Stimulated activated naive CD8-positive, alpha-beta T cell treated with anti-CD3 and anti-CD28 coated beads, Interleukin-15, Interleukin-2, amounts not matched to agents 100 ng/mL and 50 ng/mL, for 24 hours (primary cell): Measurements from ENCODE around the gene ING5.
"Not testable (repeated sequence)": the region's sequence is repeated elsewhere in the genome, so short reads cannot be mapped to it uniquely, and the experiment has no call there.

Source experiments
- H3K27ac Mint-ChIP-seq: one replicate; pipeline ENCODE4 v1.8.0; 2021; ENCODE audit warnings: mild to moderate bottlenecking, mixed read lengths
- H3K27me3 Mint-ChIP-seq: one replicate; pipeline ENCODE4 v1.8.0; 2021; ENCODE audit warnings: mixed read lengths
- H3K36me3 Mint-ChIP-seq: one replicate; pipeline ENCODE4 v1.8.0; 2021; ENCODE audit warnings: low read depth, mixed read lengths
- H3K4me1 Mint-ChIP-seq: one replicate; pipeline ENCODE4 v1.8.0; 2021; ENCODE audit warnings: low read depth, mixed read lengths
- H3K4me3 Mint-ChIP-seq: one replicate; pipeline ENCODE4 v1.8.0; 2021; ENCODE audit warnings: mild to moderate bottlenecking, mixed read lengths
- H3K9me3 Mint-ChIP-seq: one replicate; pipeline ENCODE4 v1.8.0; 2021; ENCODE audit warnings: mixed read lengths

Gene ING5

GRCh38 chr2:241720099-241720498, 18.3 kb downstream of the ING5 start:
- no peaks in the 10 kb centered on the region for H3K4me1 Mint-ChIP-seq
- H3K27ac Mint-ChIP-seq, result no peak overlapping the region
- H3K36me3 Mint-ChIP-seq, result peaks cover 48% of the 10 kb centered on the region
- H3K9me3 Mint-ChIP-seq, result no peaks in the 10 kb centered on the region
- H3K27me3 Mint-ChIP-seq, result no peaks in the 10 kb centered on the region
- no peak overlapping the region for H3K4me3 Mint-ChIP-seq

DNA sequence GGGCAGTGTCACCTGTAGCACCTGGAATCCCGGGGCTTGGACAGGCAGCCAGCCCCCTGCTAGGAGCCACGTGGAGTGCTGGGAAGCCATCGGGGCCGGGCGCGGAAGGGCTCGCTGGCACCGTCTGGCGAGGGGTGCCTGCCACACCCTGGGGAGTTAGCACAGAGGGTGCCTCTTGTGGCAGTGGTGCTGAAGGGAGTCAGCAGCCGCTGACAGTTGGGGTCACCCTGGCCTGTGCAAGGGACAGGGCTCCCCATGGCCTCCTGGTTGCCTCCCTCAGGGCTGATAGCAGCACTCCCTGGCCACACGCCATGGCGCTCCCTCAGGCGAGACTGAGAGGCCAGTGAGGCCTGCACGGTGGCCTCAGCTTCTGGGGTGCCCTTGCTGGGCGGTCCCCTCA, 18.7 kb downstream of the ING5 start:
- Mint-ChIP-seq H3K27me3 (no peaks in the 10 kb centered on the region), H3K9me3 (no peaks in the 10 kb centered on the region), H3K27ac (no peak overlapping the region), H3K36me3 (peaks cover 50% of the 10 kb centered on the region), H3K4me3 (no peak overlapping the region), H3K4me1 (no peaks in the 10 kb centered on the region)

DNA sequence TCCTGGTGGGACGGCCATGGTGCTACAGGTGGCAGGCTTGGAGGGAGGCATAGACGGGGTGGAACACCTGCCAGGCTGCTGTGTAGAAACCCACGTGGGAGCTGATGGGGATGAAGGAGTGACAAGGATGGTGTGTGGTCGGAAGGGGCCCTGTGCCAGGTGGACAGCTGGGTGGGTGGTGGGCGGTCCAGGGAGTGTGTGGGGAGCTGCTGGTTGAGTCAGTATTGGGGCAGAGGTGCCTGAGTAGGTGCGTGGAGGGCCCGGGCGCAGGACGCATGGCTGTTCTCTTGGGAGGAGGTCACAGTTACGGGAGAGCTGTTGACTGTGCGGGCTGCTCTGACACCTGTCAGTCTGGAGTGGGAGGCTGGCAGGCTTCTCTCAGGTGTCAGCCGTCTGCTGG, 20.0 kb downstream of the ING5 start:
- peak overlapping the region; percentile 31 for H3K27ac Mint-ChIP-seq
- no peaks in the 10 kb centered on the region for H3K27me3 Mint-ChIP-seq
- H3K4me1 Mint-ChIP-seq, result no peaks in the 10 kb centered on the region
- H3K36me3 Mint-ChIP-seq, result peaks cover 49% of the 10 kb centered on the region
- no peak overlapping the region for H3K4me3 Mint-ChIP-seq
- H3K9me3 Mint-ChIP-seq, result no peaks in the 10 kb centered on the region

GRCh38 chr2:241722896-241723454, 21.1 kb downstream of the ING5 start:
- no peaks in the 10 kb centered on the region for H3K27me3 Mint-ChIP-seq
- H3K36me3 Mint-ChIP-seq, result peaks cover 41% of the 10 kb centered on the region
- no peaks in the 10 kb centered on the region for H3K9me3 Mint-ChIP-seq
- H3K4me1 Mint-ChIP-seq, result no peaks in the 10 kb centered on the region
- H3K27ac Mint-ChIP-seq, result no peak overlapping the region
- no peak overlapping the region for H3K4me3 Mint-ChIP-seq

- Mint-ChIP-seq H3K27ac (no peak overlapping the region), H3K4me3 (no peak overlapping the region), H3K36me3 (peaks cover 40% of the 10 kb centered on the region), H3K4me1 (peaks cover 3% of the 10 kb centered on the region), H3K27me3 (no peaks in the 10 kb centered on the region), H3K9me3 (no peaks in the 10 kb centered on the region)
These were observed 22.6 kb downstream of the ING5 start for GRCh38 chr2:241724259-241724974.

DNA sequence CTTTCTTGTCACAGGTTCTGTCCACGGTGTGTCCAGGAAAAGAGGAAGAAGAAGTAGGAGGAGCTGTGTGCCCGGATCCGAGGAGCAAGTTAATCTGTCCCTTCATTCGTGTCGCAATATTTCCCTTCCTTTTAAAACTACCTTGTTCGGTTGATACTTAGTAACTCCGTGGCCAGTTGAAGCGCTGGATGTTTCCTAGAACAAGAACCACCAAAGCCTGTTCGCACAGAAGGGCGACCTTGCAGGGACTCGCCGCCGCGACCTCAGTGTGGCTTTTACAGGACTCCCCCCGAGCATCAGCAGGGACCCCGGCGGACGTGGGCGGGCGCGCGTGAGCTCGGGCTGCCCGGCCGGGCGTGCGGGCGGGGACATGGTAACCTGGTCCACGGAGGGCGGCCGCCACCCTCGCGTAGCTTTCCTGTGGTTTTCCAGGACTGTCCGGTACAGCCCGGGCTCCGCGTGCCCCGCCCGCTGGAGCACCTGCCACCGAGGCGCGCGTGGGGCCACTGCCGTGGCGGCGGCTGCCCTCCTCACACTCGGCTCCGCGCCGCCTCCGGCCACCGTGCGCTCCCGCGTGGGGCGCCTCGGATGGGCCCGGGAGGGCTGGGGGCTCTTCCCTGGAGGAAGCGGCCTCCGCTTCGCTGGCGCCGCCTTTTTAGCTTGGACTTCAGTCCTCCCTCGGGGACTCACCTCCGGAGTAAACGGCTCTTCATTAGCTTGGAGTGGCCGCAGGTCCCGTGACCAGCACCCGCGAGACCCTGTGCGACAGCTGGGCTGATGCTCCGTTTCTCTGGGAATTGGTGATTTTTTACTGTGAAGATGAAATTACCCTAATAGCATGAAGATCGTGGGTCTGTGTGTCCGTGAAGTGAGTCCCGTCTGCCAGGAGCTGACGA, 23.4 kb downstream of the ING5 start:
- H3K9me3 Mint-ChIP-seq, result no peaks in the 10 kb centered on the region

DNA sequence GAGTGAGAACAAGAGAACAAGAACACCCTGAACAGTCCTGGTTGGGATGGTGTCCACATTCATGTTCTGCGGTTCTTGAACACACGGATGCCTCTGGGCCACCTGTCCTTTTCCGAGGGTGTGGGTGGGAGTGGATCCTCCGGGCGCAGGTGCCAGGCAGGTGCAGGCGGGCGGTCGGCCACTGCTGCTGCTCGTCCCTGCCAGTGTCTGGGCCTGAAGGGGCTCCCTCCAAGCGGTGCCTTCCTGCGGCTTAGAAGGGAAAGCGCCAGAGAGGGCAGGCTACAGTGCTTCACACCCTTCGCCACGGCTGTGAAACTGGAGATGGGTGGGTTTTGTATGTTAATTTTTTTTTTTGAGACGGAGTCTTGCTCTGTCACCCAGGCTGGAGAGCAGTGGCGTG, 24.6 kb downstream of the ING5 start:
- Mint-ChIP-seq H3K27me3 (no peaks in the 10 kb centered on the region), H3K4me1 (peaks cover 23% of the 10 kb centered on the region), H3K27ac (no peak overlapping the region), H3K9me3 (no peaks in the 10 kb centered on the region), H3K4me3 (no peak overlapping the region), H3K36me3 (peaks cover 40% of the 10 kb centered on the region)

More for the DNA sequence above, 23.4 kb downstream of the ING5 start:
- H3K4me1 Mint-ChIP-seq, result peaks cover 11% of the 10 kb centered on the region
- no peak overlapping the region for H3K4me3 Mint-ChIP-seq
- no peaks in the 10 kb centered on the region for H3K27me3 Mint-ChIP-seq
- H3K27ac Mint-ChIP-seq, result no peak overlapping the region
- peaks cover 46% of the 10 kb centered on the region for H3K36me3 Mint-ChIP-seq

DNA sequence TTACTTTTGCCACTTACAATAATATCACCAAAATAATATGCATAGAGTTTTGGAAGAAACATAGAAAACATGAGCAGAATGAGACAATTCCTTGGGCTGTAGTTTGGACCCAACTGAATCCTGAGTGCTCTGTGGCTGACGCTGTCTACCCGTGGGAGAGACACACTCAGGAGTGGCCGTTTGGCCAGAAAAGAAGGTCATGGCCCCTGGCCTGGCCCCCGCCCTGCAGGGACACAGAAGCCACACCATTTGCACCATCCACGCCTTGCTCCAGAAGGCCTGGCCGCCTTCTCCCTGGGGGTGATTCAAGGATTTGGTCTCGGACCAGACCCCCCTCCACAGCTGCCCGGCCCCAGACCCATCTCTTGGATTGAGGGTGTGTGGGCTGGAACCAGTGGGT, 26.2 kb downstream of the ING5 start:
- Mint-ChIP-seq H3K4me1 (peaks cover 31% of the 10 kb centered on the region), H3K36me3 (peaks cover 27% of the 10 kb centered on the region), H3K27me3 (no peaks in the 10 kb centered on the region), H3K9me3 (no peaks in the 10 kb centered on the region), H3K4me3 (no peak overlapping the region), H3K27ac (no peak overlapping the region)

DNA sequence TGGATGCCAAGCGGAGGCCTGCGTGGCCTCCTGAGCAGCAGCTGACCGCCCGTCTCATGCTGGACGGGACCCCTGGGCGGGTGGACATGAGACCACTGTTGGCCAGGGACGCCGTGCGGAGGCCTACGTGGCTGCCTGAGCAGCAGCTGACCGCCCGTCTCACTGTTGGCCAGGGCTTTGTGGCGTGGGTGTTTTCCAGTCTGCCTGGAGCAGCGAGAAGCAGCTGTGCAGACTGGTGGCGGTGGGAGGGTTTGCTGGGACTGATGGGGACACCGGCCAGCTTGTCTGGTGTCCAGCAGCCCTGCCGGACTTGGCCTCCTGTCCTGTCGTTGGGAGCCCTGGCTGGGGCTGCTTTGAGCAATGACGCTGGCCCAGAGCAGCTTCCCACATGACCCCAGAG, 26.8 kb downstream of the ING5 start:
- H3K9me3 Mint-ChIP-seq, result no peaks in the 10 kb centered on the region
- no peak overlapping the region for H3K27ac Mint-ChIP-seq
- no peaks in the 10 kb centered on the region for H3K27me3 Mint-ChIP-seq
- H3K4me3 Mint-ChIP-seq, result no peak overlapping the region
- H3K4me1 Mint-ChIP-seq, result peaks cover 31% of the 10 kb centered on the region
- H3K36me3 Mint-ChIP-seq, result peaks cover 20% of the 10 kb centered on the region

- peaks cover 13% of the 10 kb centered on the region for H3K36me3 Mint-ChIP-seq
- H3K9me3 Mint-ChIP-seq, result no peaks in the 10 kb centered on the region
- H3K4me3 Mint-ChIP-seq, result peak overlapping the region; percentile 21
- peaks cover 31% of the 10 kb centered on the region for H3K4me1 Mint-ChIP-seq
- H3K27me3 Mint-ChIP-seq, result no peaks in the 10 kb centered on the region
- peak overlapping the region; percentile 3 for H3K27ac Mint-ChIP-seq
These were observed 28.0 kb downstream of the ING5 start for GRCh38 chr2:241729868-241730267.

- peak overlapping the region; percentile 24 for H3K27ac Mint-ChIP-seq
- H3K36me3 Mint-ChIP-seq, result peaks cover 7% of the 10 kb centered on the region
- no peak overlapping the region for H3K4me3 Mint-ChIP-seq
- no peaks in the 10 kb centered on the region for H3K27me3 Mint-ChIP-seq
- H3K9me3 Mint-ChIP-seq, result no peaks in the 10 kb centered on the region
- peaks cover 35% of the 10 kb centered on the region for H3K4me1 Mint-ChIP-seq
These were observed 28.9 kb downstream of the ING5 start for GRCh38 chr2:241730671-241731293.

- peaks cover 46% of the 10 kb centered on the region for H3K4me1 Mint-ChIP-seq
- H3K27ac Mint-ChIP-seq, result peak overlapping the region; percentile 67
- not testable (repeated sequence) for H3K4me3 Mint-ChIP-seq, H3K9me3 Mint-ChIP-seq, H3K27me3 Mint-ChIP-seq
- H3K36me3 Mint-ChIP-seq, result peaks cover 11% of the 10 kb centered on the region
These were observed 30.8 kb downstream of the ING5 start for GRCh38 chr2:241732513-241733186.

DNA sequence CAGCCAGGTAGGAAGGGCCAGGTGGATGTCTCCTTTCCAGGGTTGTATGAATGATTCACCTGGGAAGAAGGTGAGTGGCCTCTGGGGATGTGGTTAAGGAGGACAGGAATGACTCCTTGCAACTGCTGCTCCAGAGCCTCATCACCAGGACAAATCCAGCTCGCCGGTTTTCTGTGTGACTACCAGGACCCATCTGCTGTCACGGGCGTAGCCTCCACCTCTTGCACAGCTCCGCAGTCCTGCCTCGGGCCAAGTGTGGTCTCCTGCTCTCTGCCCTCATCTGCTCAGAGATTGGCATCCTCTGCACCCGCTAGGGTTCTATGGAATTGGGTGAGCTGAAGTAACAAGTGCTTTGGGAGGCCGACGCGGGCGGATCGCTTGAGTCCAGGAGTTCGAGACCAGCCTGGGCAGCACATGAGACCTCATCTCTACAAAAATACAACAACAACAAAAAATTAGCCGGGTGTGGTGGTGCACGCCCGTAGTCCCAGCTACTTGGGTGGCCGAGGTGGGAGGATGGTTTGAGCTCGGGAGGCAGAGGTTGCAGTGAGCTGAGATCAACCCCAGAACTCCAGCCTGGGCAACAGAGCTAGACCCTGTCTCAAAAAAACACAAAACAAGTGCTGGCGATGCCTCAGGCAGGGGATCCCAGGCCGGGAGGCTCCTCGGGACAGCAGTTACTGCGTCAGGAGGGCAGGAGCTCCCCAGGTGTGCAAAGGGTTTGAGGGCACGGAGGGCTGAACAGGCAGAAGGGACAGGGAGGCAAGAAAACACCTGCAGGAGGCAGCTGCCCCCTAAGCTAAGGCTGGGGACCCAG, 31.8 kb downstream of the ING5 start:
- H3K27me3 Mint-ChIP-seq, result no peaks in the 10 kb centered on the region
- H3K4me1 Mint-ChIP-seq, result peaks cover 51% of the 10 kb centered on the region
- peak overlapping the region; percentile 37 for H3K4me3 Mint-ChIP-seq
- H3K36me3 Mint-ChIP-seq, result peaks cover 14% of the 10 kb centered on the region
- H3K27ac Mint-ChIP-seq, result no peak overlapping the region
- H3K9me3 Mint-ChIP-seq, result no peaks in the 10 kb centered on the region

DNA sequence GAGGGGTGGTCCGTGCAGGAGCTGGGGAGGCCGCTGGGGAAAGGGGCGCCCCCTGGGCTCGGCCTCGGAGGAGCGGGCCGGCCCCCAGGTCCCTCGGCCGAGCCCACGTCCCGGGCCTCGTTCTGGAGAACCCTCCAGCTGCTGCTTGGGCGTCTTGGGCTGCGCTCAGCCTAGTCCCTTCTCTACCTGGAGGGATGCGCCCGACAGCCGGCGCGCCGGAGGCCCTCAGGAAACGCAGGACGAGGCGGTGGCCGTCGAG, 32.3 kb downstream of the ING5 start:
- Mint-ChIP-seq H3K9me3 (no peaks in the 10 kb centered on the region), H3K4me3 (peak overlapping the region; percentile 23), H3K36me3 (peaks cover 17% of the 10 kb centered on the region), H3K27me3 (no peaks in the 10 kb centered on the region), H3K27ac (no peak overlapping the region), H3K4me1 (peaks cover 54% of the 10 kb centered on the region)
